Mesendoderm (in vitro differentiated cells): Measurements from ENCODE around the gene FKTN. TPM values are rescaled to one million over a fixed set of nuclear protein-coding genes. Genes with fewer than 3 reads are reported as not detected.

Experiments used
- DNase-seq: peaks from one replicate; pipeline ENCODE4 v3.0.0; 2013
- H2AK5ac ChIP-seq: 2 replicates; pipeline ENCODE4 v1.6.1; 2013; ENCODE audit warnings: low read length, inconsistent platforms
- H2BK120ac ChIP-seq: 2 replicates; pipeline ENCODE4 v1.6.1; 2013; ENCODE audit warnings: low read depth, mild to moderate bottlenecking, low read length, moderate library complexity, mixed read lengths
- H2BK15ac ChIP-seq: replicated peaks from 2 replicates; pipeline ENCODE4 v1.6.1; 2013; ENCODE audit warnings: low read depth, mild to moderate bottlenecking, moderate library complexity
- H2BK5ac ChIP-seq: 2 replicates; pipeline ENCODE4 v1.6.1; 2013; ENCODE audit warnings: low read length, inconsistent platforms
- H3K18ac ChIP-seq: 2 replicates; pipeline ENCODE4 v1.6.1; 2013; ENCODE audit warnings: mild to moderate bottlenecking, low read length, mixed read lengths
- H3K23ac ChIP-seq: one replicate; pipeline ENCODE4 v1.6.1; 2013; ENCODE audit warnings: low read length
- H3K27ac ChIP-seq: 2 replicates; pipeline ENCODE4 v1.5.1; 2013; ENCODE audit warnings: low read depth, mild to moderate bottlenecking, inconsistent platforms, low read length, moderate library complexity
- H3K27me3 ChIP-seq: 2 replicates; pipeline ENCODE4 v1.6.1; 2013; ENCODE audit warnings: low read length, control low read depth, mild to moderate bottlenecking, inconsistent platforms; ENCODE audit not compliant: insufficient read depth, poor library complexity
- H3K36me3 ChIP-seq: 2 replicates; pipeline ENCODE4 v1.6.1; 2013; ENCODE audit warnings: low read length, inconsistent platforms; ENCODE audit not compliant: control insufficient read depth, insufficient read depth
- H3K4ac ChIP-seq: one replicate; pipeline ENCODE4 v1.6.1; 2013; ENCODE audit warnings: low read depth, mild to moderate bottlenecking, low read length, moderate library complexity
- H3K4me1 ChIP-seq: 2 replicates; pipeline ENCODE4 v1.6.1; 2013; ENCODE audit warnings: low read depth, low read length, inconsistent platforms; ENCODE audit not compliant: control insufficient read depth
- H3K4me2 ChIP-seq: 2 replicates; pipeline ENCODE4 v1.6.1; 2013; ENCODE audit warnings: low read length
- H3K4me3 ChIP-seq: 2 replicates; pipeline ENCODE4 v1.5.1; 2013; ENCODE audit warnings: mild to moderate bottlenecking, low read length
- H3K56ac ChIP-seq: one replicate; pipeline ENCODE4 v1.6.1; 2013; ENCODE audit warnings: low read length
- H3K79me1 ChIP-seq: 2 replicates; pipeline ENCODE4 v1.6.1; 2013; ENCODE audit warnings: low read length, inconsistent platforms
- H3K79me2 ChIP-seq: 2 replicates; pipeline ENCODE4 v1.6.1; 2013; ENCODE audit warnings: mild to moderate bottlenecking, low read length; ENCODE audit not compliant: control insufficient read depth, insufficient read depth
- H3K9ac ChIP-seq: 2 replicates; pipeline ENCODE4 v1.6.1; 2013; ENCODE audit warnings: low read length, inconsistent platforms
- H4K5ac ChIP-seq: one replicate; pipeline ENCODE4 v1.6.1; 2013; ENCODE audit warnings: low read length
- H4K8ac ChIP-seq: one replicate; pipeline ENCODE4 v1.6.1; 2013; ENCODE audit warnings: low read depth, mild to moderate bottlenecking, control low read depth, low read length, moderate library complexity
- WGBS: extraction: QIAGEN DNeasy Blood & Tissue Kit; methylation state at CpG from one replicate; pipeline ENCODE4 v1.1.7; 2013; ENCODE audit warnings: low lambda C conversion rate, missing lambda C conversion rate; ENCODE audit not compliant: insufficient coverage; ENCODE audit errors: extremely low coverage; 5-methylcytosine and 5-hydroxymethylcytosine counted together
- polyA plus RNA-seq, 2 experiments: library from polyadenylated mRNA; stranded (reverse); fragments of 200-250 nt; gene quantifications; one replicate each; pipeline ENCODE4 v1.2.3, GENCODE V29; 2013

Gene FKTN
- 8.0 TPM for polyA plus RNA-seq (2013, experiment 1 of 2)
- 7.1 TPM for polyA plus RNA-seq (2013, experiment 2 of 2)

DNA sequence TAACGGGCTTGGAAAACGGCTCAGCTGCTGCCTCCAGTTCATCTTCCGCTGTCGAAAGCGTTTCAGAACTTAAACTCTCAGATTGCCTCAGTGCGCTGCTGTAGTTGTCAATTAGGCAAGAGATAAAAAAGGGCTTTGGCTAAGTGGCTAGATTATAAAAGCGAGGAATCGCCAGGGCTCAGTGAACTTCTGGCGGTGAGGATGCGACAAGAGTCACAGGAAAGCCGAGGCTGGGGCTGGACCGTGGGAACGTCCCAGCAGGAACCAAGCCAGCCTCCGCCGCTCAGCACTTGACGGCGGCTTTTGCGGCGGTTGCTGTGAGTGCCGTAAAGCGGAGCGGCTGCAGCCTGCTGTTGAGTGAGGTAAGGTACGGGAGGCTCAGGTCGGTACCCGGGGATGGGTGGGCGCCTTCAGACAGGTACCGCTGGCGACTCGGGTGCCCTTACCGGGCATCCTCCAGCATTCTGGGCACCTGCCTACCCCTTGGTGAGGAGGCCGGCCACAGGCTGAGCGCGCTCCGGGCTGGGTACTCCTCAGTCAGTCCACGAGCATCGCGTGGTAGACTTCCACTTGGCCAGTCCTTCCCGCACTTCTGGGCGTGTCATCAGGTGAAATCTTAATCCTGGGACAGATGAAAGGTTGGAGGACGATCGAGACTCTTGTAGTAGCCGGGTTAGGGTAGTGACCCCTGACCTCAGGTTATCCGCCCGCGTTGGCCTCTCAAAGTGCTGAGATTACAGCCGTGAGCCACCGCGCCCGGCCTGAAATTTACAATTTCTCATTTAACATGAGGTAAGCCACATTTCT, at the start of gene FKTN:
FKTN (plus strand) TSS at position 328 of the 807 bp plus-strand sequence. CDS start 16,902 bp downstream, outside the sequence.
- DNase-seq: peak; percentile 95
- Histone ChIP-seq H3K23ac (no peak within 1 kb of the TSS), H3K4me3 (peak within 1 kb of the TSS; percentile 77), H2BK5ac (no peak within 1 kb of the TSS), H3K27ac (no peak within 1 kb of the TSS), H2AK5ac (no peak within 1 kb of the TSS), H4K8ac (peak within 1 kb of the TSS; percentile 28), H3K79me2 (no peaks in the 10 kb centered on the region), H3K27me3 (peaks cover 2% of the 10 kb centered on the region), H3K4me1 (peaks cover 3% of the 10 kb centered on the region), H2BK15ac (no peak within 1 kb of the TSS), H3K56ac (peak within 1 kb of the TSS; percentile 89), H4K5ac (peak within 1 kb of the TSS; percentile 97), H3K4ac (no peak within 1 kb of the TSS), H3K9ac (peak within 1 kb of the TSS; percentile 77), H3K79me1 (peaks cover 3% of the 10 kb centered on the region), H2BK120ac (no peak within 1 kb of the TSS), H3K36me3 (no peaks in the 10 kb centered on the region), H3K4me2 (peak within 1 kb of the TSS; percentile 95), H3K18ac (no peak within 1 kb of the TSS)
- WGBS: no CpG with 5 or more reads among the region's 49 CpGs

DNA sequence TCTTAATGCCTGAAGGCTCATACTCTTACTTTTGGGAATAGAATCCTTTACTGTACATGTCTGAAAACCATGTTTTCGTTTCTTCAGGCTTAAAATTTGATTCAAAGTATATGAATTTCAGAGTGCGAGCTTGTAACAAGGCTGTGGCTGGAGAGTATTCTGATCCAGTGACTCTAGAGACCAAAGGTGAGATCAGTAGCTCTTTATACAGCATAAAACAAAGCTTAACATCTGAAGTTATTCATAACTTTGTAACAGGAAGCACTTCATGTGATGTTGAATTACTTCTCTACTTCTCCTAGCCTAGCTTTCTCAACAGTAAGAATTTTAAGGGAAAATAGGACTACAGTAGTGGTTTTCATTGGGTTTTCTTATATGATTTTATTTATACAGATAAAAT, 49.4 kb upstream of the FKTN start:
- H3K4me1 ChIP-seq: no peaks in the 10 kb centered on the region
- no peak overlapping the region for H3K18ac ChIP-seq
- no peak overlapping the region for H3K4me2 ChIP-seq
- no peak overlapping the region for H3K56ac ChIP-seq
- no peak overlapping the region for H3K9ac ChIP-seq
- no peak overlapping the region for H3K4ac ChIP-seq
- no peak for DNase-seq
- H3K23ac ChIP-seq: no peak overlapping the region
- no peak overlapping the region for H3K27ac ChIP-seq
- H2BK15ac ChIP-seq: no peak overlapping the region
- H3K79me1 ChIP-seq: no peaks in the 10 kb centered on the region
- H2AK5ac ChIP-seq: no peak overlapping the region
- H2BK5ac ChIP-seq: no peak overlapping the region
- H2BK120ac ChIP-seq: no peak overlapping the region
- H3K79me2 ChIP-seq: no peaks in the 10 kb centered on the region
- WGBS: no CpG with 5 or more reads among the region's 2 CpGs
- H3K4me3 ChIP-seq: no peak overlapping the region
- H4K8ac ChIP-seq: no peak overlapping the region
- H3K27me3 ChIP-seq: no peaks in the 10 kb centered on the region
- H4K5ac ChIP-seq: no peak overlapping the region
- no peaks in the 10 kb centered on the region for H3K36me3 ChIP-seq

DNA sequence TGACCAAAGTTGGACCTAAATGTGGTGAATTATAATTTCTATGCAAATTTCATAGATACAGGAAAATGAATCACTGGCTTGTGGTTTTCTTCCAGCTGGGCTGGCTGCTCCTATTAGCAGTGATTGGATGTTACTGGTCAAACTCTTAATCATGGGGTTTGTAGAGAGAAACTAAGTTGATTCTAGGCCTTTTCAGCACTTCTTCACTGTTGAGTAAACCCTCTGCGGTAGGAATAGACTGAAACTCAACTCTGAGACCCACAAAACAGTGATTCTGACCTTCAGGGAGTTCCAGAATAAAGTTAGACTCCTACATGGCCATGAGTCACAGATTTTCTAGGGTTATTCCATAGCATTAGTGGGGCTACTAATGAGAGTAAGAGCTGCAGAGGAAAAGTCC, 47.9 kb upstream of the FKTN start:
- Histone ChIP-seq H2BK15ac (no peak overlapping the region), H4K8ac (no peak overlapping the region), H4K5ac (no peak overlapping the region), H3K18ac (no peak overlapping the region), H3K4me1 (no peaks in the 10 kb centered on the region), H3K27me3 (no peaks in the 10 kb centered on the region), H3K27ac (no peak overlapping the region), H3K4me3 (no peak overlapping the region), H3K23ac (no peak overlapping the region), H3K79me1 (no peaks in the 10 kb centered on the region), H3K4me2 (no peak overlapping the region), H2AK5ac (no peak overlapping the region), H3K9ac (no peak overlapping the region), H2BK5ac (no peak overlapping the region), H3K36me3 (no peaks in the 10 kb centered on the region), H3K56ac (no peak overlapping the region), H3K4ac (no peak overlapping the region), H2BK120ac (no peak overlapping the region), H3K79me2 (no peaks in the 10 kb centered on the region)
- no CpG with 5 or more reads among the region's 1 CpG for WGBS
- no peak for DNase-seq

DNA sequence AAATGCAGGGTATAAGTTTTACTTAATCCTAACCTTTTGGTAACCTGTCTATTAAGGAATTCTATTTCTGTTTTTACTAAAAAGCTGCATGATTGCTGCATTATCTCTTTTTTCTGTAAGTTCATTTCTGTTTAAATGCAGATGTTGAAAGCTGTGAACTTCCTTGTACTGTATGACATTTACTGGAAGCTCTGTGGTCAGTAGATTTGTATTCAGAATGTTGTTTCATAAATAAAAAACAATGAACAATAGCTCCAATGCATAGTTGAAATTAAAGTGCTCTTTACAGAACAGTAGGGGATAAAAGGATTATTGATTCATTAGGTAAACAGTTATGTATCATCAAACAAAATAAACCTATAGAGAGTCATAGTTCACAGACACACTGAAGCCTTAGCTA, 46.5 kb upstream of the FKTN start:
- Histone ChIP-seq H3K4me3 (no peak overlapping the region), H3K18ac (no peak overlapping the region), H2AK5ac (no peak overlapping the region), H2BK5ac (no peak overlapping the region), H3K36me3 (no peaks in the 10 kb centered on the region), H3K4ac (no peak overlapping the region), H2BK15ac (no peak overlapping the region), H4K5ac (no peak overlapping the region), H3K79me1 (no peaks in the 10 kb centered on the region), H3K27me3 (no peaks in the 10 kb centered on the region), H3K23ac (no peak overlapping the region), H2BK120ac (no peak overlapping the region), H3K4me2 (no peak overlapping the region), H3K27ac (no peak overlapping the region), H4K8ac (no peak overlapping the region), H3K56ac (no peak overlapping the region), H3K9ac (no peak overlapping the region), H3K4me1 (peaks cover 2% of the 10 kb centered on the region), H3K79me2 (no peaks in the 10 kb centered on the region)
- DNase-seq: no peak

DNA sequence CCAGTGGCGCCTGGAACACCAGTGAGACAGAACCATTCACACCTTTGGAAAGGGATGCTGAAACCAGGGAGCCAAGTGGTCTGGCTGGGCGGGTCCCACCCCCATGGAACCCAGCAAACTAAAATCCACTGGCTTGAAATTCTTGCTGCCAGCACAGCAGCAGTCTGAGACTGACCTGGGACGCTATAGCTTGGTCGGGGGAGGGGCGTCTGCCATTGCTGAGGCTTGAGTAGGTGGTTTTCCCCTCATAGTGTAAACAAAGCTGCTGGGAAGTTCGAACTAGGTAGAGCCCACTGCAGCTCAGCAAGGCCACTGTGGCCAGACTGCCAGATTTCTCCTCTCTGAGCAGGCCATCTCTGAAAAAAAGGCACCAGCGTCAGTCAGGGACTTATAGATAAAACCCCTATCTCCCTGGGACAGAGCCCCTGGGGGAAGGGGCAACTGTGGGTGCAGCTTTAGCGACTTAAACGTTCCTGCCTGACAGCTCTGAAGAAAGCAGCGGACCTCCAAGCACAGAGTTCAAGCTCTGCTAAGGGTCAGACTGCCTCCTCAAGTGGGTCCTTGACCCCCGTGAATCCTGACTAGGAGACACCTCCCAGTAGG, 42.0 kb upstream of the FKTN start:
- peak; percentile 54 for DNase-seq
- no peak overlapping the region for H3K4ac ChIP-seq
- peaks cover 2% of the 10 kb centered on the region for H3K4me1 ChIP-seq
- H3K4me3 ChIP-seq: no peak overlapping the region
- no peak overlapping the region for H2BK5ac ChIP-seq
- H3K4me2 ChIP-seq: no peak overlapping the region
- no peak overlapping the region for H4K8ac ChIP-seq
- H3K9ac ChIP-seq: no peak overlapping the region
- H3K56ac ChIP-seq: no peak overlapping the region
- H3K23ac ChIP-seq: no peak overlapping the region
- no peak overlapping the region for H2AK5ac ChIP-seq
- no CpG with 5 or more reads among the region's 11 CpGs for WGBS
- H2BK15ac ChIP-seq: no peak overlapping the region
- no peak overlapping the region for H2BK120ac ChIP-seq
- H3K27ac ChIP-seq: no peak overlapping the region
- H3K79me1 ChIP-seq: no peaks in the 10 kb centered on the region
- no peak overlapping the region for H4K5ac ChIP-seq
- no peaks in the 10 kb centered on the region for H3K36me3 ChIP-seq
- no peaks in the 10 kb centered on the region for H3K27me3 ChIP-seq
- no peaks in the 10 kb centered on the region for H3K79me2 ChIP-seq
- H3K18ac ChIP-seq: no peak overlapping the region
